ENCODE results near the gene WDR77. TPM values are rescaled to one million over a fixed set of nuclear protein-coding genes. Genes with fewer than 3 reads are reported as not detected.

Gene WDR77
- total RNA-seq, 1 donor from 2014 or later, result 39.6 TPM

GRCh38 chr1:111471012-111471411, 22.0 kb upstream of the WDR77 start:
- Mint-ChIP-seq H3K27me3 (ENCODE audit: unreplicated experiment) (peaks cover 2% of the 10 kb centered on the region), H3K27ac (ENCODE audit: unreplicated experiment) (no peak overlapping the region), H3K4me3 (ENCODE audit: unreplicated experiment) (no peak overlapping the region), H3K36me3 (ENCODE audit: unreplicated experiment) (no peaks in the 10 kb centered on the region), H3K9me3 (ENCODE audit: unreplicated experiment) (no peaks in the 10 kb centered on the region), H3K4me1 (ENCODE audit: low read depth, unreplicated experiment) (peaks cover 3% of the 10 kb centered on the region)
- no peak for TF ChIP-seq CTCF (IDR thresholded peaks at IDR 0.05; ENCODE audit: partially characterized antibody, unreplicated experiment)
- no peak for DNase-seq

DNA sequence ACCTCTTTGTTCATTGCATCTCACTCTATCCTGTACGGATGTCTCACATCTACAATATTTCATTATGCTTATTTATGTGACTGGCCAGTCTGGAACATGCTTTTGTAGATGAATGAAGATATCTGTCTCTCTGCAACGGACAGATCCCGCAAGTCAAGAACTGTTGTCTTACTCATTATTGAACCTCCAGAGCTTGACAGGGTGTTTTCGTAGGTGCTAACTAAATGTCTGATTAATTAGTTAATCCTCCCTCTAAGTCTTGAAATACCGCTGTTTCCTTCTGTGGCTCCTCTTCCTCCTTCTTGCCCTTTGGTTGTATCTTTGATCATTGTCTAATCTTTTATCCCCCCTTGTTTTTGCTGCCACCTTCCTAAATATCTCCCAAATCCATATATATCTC, 21.5 kb upstream of the WDR77 start:
- Mint-ChIP-seq H3K27me3 (ENCODE audit: unreplicated experiment) (peaks cover 2% of the 10 kb centered on the region), H3K27ac (ENCODE audit: unreplicated experiment) (no peak overlapping the region), H3K4me3 (ENCODE audit: unreplicated experiment) (no peak overlapping the region), H3K9me3 (ENCODE audit: unreplicated experiment) (no peaks in the 10 kb centered on the region), H3K4me1 (ENCODE audit: low read depth, unreplicated experiment) (no peaks in the 10 kb centered on the region), H3K36me3 (ENCODE audit: unreplicated experiment) (no peaks in the 10 kb centered on the region)
- no peak for DNase-seq
- no peak for TF ChIP-seq CTCF (IDR thresholded peaks at IDR 0.05; ENCODE audit: partially characterized antibody, unreplicated experiment)

DNA sequence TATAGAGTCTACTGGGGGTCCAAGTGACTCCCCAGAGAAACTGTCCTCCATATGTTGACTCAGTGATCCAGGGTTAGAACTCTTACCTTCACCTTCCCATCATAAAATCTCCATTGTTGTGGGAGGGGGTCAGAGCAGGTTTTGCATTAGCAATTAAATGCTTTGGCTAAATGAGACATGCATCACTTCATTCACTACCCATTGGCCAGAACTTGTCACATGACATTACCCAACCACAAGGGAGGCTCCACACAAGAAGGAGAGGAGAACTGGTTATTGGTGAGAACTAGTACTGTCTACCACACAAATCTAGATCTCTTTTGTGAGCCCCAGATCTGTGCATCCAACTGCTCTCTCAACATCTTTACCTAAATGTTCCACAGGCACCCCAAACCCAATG, 20.5 kb upstream of the WDR77 start:
- no peaks in the 10 kb centered on the region for H3K9me3 Mint-ChIP-seq (ENCODE audit: unreplicated experiment)
- no peak for DNase-seq
- H3K27ac Mint-ChIP-seq (ENCODE audit: unreplicated experiment), result no peak overlapping the region
- H3K4me3 Mint-ChIP-seq (ENCODE audit: unreplicated experiment), result no peak overlapping the region
- no peaks in the 10 kb centered on the region for H3K4me1 Mint-ChIP-seq (ENCODE audit: low read depth, unreplicated experiment)
- no peak for TF ChIP-seq CTCF (IDR thresholded peaks at IDR 0.05; ENCODE audit: partially characterized antibody, unreplicated experiment)
- no peaks in the 10 kb centered on the region for H3K36me3 Mint-ChIP-seq (ENCODE audit: unreplicated experiment)
- peaks cover 2% of the 10 kb centered on the region for H3K27me3 Mint-ChIP-seq (ENCODE audit: unreplicated experiment)

- TF ChIP-seq CTCF (IDR thresholded peaks at IDR 0.05; ENCODE audit: partially characterized antibody, unreplicated experiment), result no peak
- peaks cover 1% of the 10 kb centered on the region for H3K9me3 Mint-ChIP-seq (ENCODE audit: unreplicated experiment)
- H3K36me3 Mint-ChIP-seq (ENCODE audit: unreplicated experiment), result no peaks in the 10 kb centered on the region
- no peak overlapping the region for H3K4me3 Mint-ChIP-seq (ENCODE audit: unreplicated experiment)
- H3K27ac Mint-ChIP-seq (ENCODE audit: unreplicated experiment), result no peak overlapping the region
- DNase-seq, result no peak
- H3K27me3 Mint-ChIP-seq (ENCODE audit: unreplicated experiment), result peaks cover 2% of the 10 kb centered on the region
- H3K4me1 Mint-ChIP-seq (ENCODE audit: low read depth, unreplicated experiment), result no peaks in the 10 kb centered on the region
Observed at GRCh38 chr1:111468717-111469100, 19.7 kb upstream of the WDR77 start.

- Mint-ChIP-seq H3K4me1 (ENCODE audit: low read depth, unreplicated experiment) (no peaks in the 10 kb centered on the region), H3K9me3 (ENCODE audit: unreplicated experiment) (peaks cover 1% of the 10 kb centered on the region), H3K36me3 (ENCODE audit: unreplicated experiment) (no peaks in the 10 kb centered on the region), H3K27me3 (ENCODE audit: unreplicated experiment) (peaks cover 2% of the 10 kb centered on the region), H3K27ac (ENCODE audit: unreplicated experiment) (no peak overlapping the region), H3K4me3 (ENCODE audit: unreplicated experiment) (no peak overlapping the region)
- no peak for DNase-seq
- no peak for TF ChIP-seq CTCF (IDR thresholded peaks at IDR 0.05; ENCODE audit: partially characterized antibody, unreplicated experiment)
Observed at GRCh38 chr1:111467865-111468716, 19.0 kb upstream of the WDR77 start.

Data from glutamatergic neuron (in vitro differentiated cells).